PC-3 (cell line): Measurements from ENCODE around the gene DTL.

Experiments
- CTCF ChIP-seq: fragments of 300-600 bp; sonication (generic); conservative IDR thresholded peaks from 2 replicates; pipeline ENCODE4 v1.5.1; 2017; ENCODE audit warnings: antibody characterized with exemption, low read depth, mild to moderate bottlenecking, low read length
- EZH2 ChIP-seq: fragments of 300-600 bp; sonication (generic); IDR thresholded peaks from one replicate; pipeline ENCODE4 v1.6.1; 2017; ENCODE audit warnings: antibody characterized with exemption, mild to moderate bottlenecking, low read length; ENCODE audit not compliant: unreplicated experiment

GRCh38 chr1:212007886-212008285 is 27.7 kb upstream of the DTL start:
- TF ChIP-seq EZH2 (no peak), CTCF (no peak)
